Heart left ventricle (tissue), 16 donors: Measurements from ENCODE around the gene CLTB. TPM values are rescaled to one million over a fixed set of nuclear protein-coding genes. Genes with fewer than 3 reads are reported as not detected.

Source experiments
- ATAC-seq, 4 donors: fragments of 200-7000 bp; cut with Tn5 transposase; one replicate each; pipeline ENCODE4 v1.9.1; 2020 to 2022; ENCODE audit warnings: moderate library complexity in 4 of 4, mild to moderate bottlenecking in 3 of 4, moderate number of reproducible peaks in 1 of 4
- DNase-seq, 5 donors: peaks; one replicate each; pipeline ENCODE4 v3.0.0-alpha.2; 2020
- H3K27ac ChIP-seq, 12 donors: fragments of 200-600 bp; sonication (generic) in 4 of 12; one replicate each; pipeline versions ENCODE4 v1.5.0 to v1.8.0; 2016 to 2022; ENCODE audit warnings: mild to moderate bottlenecking in 2 of 12
- H3K27me3 ChIP-seq, 9 donors: fragments of 200-600 bp; sonication (generic) in 2 of 9; one replicate each; pipeline versions ENCODE4 v1.5.1 to v1.8.0; 2016 to 2022; ENCODE audit warnings: mild to moderate bottlenecking in 3 of 9
- H3K36me3 ChIP-seq, 9 donors: fragments of 200-600 bp; sonication (generic) in 2 of 9; one replicate each; pipeline versions ENCODE4 v1.5.0 to v1.8.0; 2018 to 2022; ENCODE audit warnings: mild to moderate bottlenecking in 2 of 9
- H3K4me1 ChIP-seq, 12 donors: fragments of 200-600 bp; sonication (generic) in 4 of 12; one replicate each; pipeline versions ENCODE4 v1.5.0 to v1.8.0; 2016 to 2022; ENCODE audit warnings: mild to moderate bottlenecking in 3 of 12
- H3K4me3 ChIP-seq, 12 donors: fragments of 200-600 bp; sonication (generic) in 4 of 12; one replicate each; pipeline versions ENCODE4 v1.5.0 to v1.8.0; 2017 to 2022; ENCODE audit warnings: mild to moderate bottlenecking in 9 of 12, moderate library complexity in 4 of 12
- H3K9me3 ChIP-seq, 12 donors: fragments of 200-600 bp; sonication (generic) in 4 of 12; one replicate each; pipeline versions ENCODE4 v1.5.0 to v1.8.0; 2016 to 2022; ENCODE audit warnings: mild to moderate bottlenecking in 1 of 12
- POLR2A ChIP-seq, 2 donors: fragments of 450-650 bp; IDR thresholded peaks; one replicate each; pipeline ENCODE4 v1.6.1; 2017; ENCODE audit warnings: antibody characterized with exemption in 2 of 2, mild to moderate bottlenecking in 2 of 2, moderate library complexity in 2 of 2
- WGBS, 4 donors: extraction: QIAGEN DNeasy Blood & Tissue Kit in 2 of 4; methylation state at CpG; one replicate each; pipeline versions ENCODE4 v1.1.5 to v1.1.7; 2013 to 2018; 5-methylcytosine and 5-hydroxymethylcytosine counted together
- intact Hi-C, 10 donors: fragments of 100-400 bp; cut with DNase I; formaldehyde crosslinking; loops; one replicate each; pipeline versions ENCODE4 v1.11.1 to v1.14.2; 2022
- polyA plus RNA-seq, 2 donors: library from polyadenylated mRNA; stranded (reverse); fragments of 200-250 nt; gene quantifications; one replicate each; pipeline ENCODE4 v1.2.3, GENCODE V29; 2013
- total RNA-seq, 9 donors: library from RNA; depleted of rRNA in 2 of 9; stranded (reverse); fragments of >200 nt in 2 of 9; fragmentation: NEBNext Ultra II Directional in 3 of 9; extraction: Animal tissue kit (Norgen Biotek cat#: 25700) in 3 of 9; gene quantifications; one replicate each; pipeline versions ENCODE4 v1.1.0 to v1.2.4, GENCODE V29; 2016 to 2023
- TF ChIP-seq, protein P1 (sequence below), 12 donors: fragments of 200-600 bp; sonication (generic) in 4 of 12; IDR thresholded peaks; one replicate each; pipeline versions ENCODE4 v1.5.0 to v1.8.0; 2018 to 2022; ENCODE audit warnings: antibody characterized with exemption in 12 of 12, mild to moderate bottlenecking in 5 of 12
- donor health status: ischemic (EF 13 %, LVEDD 7.1; RV severe dilation, severe dysfunction).
- donor health status: healthy with polysubstance abuse.
- donor health status: DM: no; HTN: yes; CAD: no.
- donor health status: DM: no; HTN: no; CAD: no.
- donor health status: ischemic (EF 25% LVEDD 6.9; RV normal size, moderate dysfunction).
- donor health status: ischemic (EF 25% LVEDD 5.7; RV mildly dilated, moderate dysfunction).
- donor health status: healthy.
- donor health status: DM: yes; HTN: yes; CAD: no.
- donor health status: ischemic (EF 35%, LVEDD 5.7; RV mildly dilated, moderate dysfunction).
- donor health status: nonischemic (EF 11% LVEDD 7.7; RV severe dilation, severe dysfunction).
- donor health status: DM: yes; HTN: yes; CAD: no.
- donor health status: PGD.
- donor health status: ischemic (EF 29% LVEDD 5.4; RV normal size, mild dysfunction).
- donor health status: nonischemic (EF 23%, LVEDD 6.1; RV moderate dilation, normal function).

CLTB gene
- total and polyA plus RNA-seq, 11 donors = 185 to 464 (median 300) TPM

DNA sequence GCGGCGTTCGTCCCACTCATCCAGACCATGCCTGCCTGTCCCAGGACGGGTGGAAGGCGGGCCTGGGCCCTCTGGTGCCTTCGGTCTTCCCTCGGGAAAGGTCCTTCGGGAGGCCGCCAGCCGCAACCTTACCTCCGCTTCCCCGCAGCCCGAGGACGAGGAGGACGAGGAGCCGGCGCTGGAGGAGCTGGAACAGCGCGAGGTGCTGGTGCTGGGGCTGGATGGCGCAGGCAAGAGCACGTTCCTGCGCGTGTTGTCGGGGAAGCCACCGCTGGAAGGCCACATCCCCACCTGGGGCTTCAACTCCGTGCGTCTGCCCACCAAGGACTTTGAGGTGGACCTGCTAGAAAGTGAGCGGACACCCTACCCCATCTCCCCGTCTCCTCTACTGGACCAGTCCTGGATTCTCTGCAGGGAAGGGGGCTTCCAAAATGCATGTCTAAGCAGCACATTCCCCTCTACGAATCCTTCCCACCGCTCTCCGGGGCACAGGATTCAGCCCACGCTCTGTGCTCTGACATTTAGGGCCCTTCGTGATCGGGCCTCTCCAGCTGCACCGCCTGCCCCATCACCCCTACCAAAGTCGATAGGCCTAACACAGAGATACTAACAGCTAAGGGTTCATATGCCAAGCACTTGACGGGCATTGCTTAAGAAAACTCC lies 50.0 kb downstream of the CLTB start:
- 45 to 57% (median 47%) methylated on average over 30 to 38 of the region's 38 CpGs for WGBS, 4 donors
- no peak for TF ChIP-seq POLR2A (IDR thresholded peaks at IDR 0.05)
- TF ChIP-seq, protein P1, sequence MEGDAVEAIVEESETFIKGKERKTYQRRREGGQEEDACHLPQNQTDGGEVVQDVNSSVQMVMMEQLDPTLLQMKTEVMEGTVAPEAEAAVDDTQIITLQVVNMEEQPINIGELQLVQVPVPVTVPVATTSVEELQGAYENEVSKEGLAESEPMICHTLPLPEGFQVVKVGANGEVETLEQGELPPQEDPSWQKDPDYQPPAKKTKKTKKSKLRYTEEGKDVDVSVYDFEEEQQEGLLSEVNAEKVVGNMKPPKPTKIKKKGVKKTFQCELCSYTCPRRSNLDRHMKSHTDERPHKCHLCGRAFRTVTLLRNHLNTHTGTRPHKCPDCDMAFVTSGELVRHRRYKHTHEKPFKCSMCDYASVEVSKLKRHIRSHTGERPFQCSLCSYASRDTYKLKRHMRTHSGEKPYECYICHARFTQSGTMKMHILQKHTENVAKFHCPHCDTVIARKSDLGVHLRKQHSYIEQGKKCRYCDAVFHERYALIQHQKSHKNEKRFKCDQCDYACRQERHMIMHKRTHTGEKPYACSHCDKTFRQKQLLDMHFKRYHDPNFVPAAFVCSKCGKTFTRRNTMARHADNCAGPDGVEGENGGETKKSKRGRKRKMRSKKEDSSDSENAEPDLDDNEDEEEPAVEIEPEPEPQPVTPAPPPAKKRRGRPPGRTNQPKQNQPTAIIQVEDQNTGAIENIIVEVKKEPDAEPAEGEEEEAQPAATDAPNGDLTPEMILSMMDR (IDR thresholded peaks at IDR 0.05) = no peak
- Histone ChIP-seq H3K27me3 (no peaks in the 10 kb centered on the region), H3K27ac (peak overlapping the region in 10 of 12 donors; percentile 47 to 89 (median 80)), H3K36me3 (peaks cover 0 to 39% (median 23%) of the 10 kb centered on the region in 9 donors), H3K9me3 (no peaks in the 10 kb centered on the region), H3K4me1 (peaks cover 0 to 34% (median 15%) of the 10 kb centered on the region in 12 donors), H3K4me3 (peak overlapping the region; percentile 38 to 96 (median 82))
- ATAC-seq = no peak
- peak in 2 of 5 donors; percentile 31 to 69 for DNase-seq
- intact Hi-C loops = loop anchor here in 3 of 10 donors (5.0 to 10.0 kb wide), 3 partner anchors 51 to 278 kb away; partner anchors contain the start of genes CLTB (in 1 of the 3), RNF44 (in 1 of the 3) and TSPAN17 (in 1 of the 3)

DNA sequence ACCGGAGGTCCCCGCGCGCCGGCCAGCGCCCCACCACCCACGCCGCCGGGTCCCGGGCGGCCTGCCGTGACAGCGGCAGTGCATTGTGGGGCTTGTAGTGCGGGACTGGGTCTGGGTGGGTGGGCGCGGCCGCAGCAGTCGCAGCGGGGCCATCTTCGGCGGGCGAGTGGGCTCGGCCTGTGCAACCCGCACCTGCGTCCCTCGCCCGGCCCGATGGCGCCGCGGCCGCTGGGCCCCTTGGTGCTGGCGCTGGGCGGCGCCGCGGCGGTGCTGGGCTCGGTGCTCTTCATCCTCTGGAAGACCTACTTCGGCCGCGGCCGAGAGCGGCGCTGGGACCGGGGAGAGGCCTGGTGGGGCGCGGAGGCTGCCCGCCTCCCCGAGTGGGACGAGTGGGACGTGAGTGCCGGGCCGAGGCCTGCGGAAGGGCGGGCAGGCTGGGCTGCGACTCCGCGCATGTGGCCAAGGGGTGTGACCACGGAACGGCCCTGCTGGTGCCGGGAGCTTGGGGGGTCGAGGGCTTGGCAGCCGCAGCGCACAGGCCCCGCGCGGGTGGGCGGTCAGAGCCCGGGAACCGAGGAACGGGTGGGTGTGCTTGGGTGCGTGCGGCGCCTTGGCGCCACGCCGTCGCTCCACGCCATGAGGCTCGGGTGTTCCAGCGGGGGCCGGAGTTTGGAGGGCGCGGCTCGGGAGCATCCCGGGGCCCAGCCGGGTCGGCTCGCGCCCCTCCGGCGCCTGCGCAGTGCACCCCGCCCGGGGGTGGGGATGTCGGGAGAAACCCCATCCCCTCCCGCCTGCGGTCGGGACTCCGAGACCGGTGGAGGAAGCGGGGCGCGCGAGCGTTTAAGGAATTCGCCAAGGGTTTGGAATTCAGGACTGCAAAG lies 50.7 kb downstream of the CLTB start, which contains the start of gene ARL10:
Gene ARL10, plus strand, starts transcription at position 137 of the 881 bp plus-strand sequence. Its CDS starts 77 bp downstream, at position 214.
- Histone ChIP-seq H3K4me1 (peaks cover 0 to 35% (median 17%) of the 10 kb centered on the region in 12 donors), H3K4me3 (peak within 1 kb of the TSS; percentile 38 to 96 (median 82)), H3K9me3 (no peaks in the 10 kb centered on the region), H3K27me3 (no peaks in the 10 kb centered on the region), H3K36me3 (peaks cover 0 to 32% (median 19%) of the 10 kb centered on the region in 9 donors), H3K27ac (peak within 1 kb of the TSS; percentile 33 to 89 (median 80))
- ATAC-seq (peak in 3 of 4 donors; percentile 26 to 63 (median 54)), DNase-seq (peak; percentile 58 to 78 (median 60))
- TF ChIP-seq POLR2A (IDR thresholded peaks at IDR 0.05) = peak in 1 of 2 donors; percentile 11
- TF ChIP-seq, protein P1 (IDR thresholded peaks at IDR 0.05) = no peak
- WGBS, 4 donors = 0 to 1% (median 1%) methylated on average over 38 to 108 of the region's 108 CpGs
- intact Hi-C loops = loop anchor here in 3 of 10 donors (5.0 to 10.0 kb wide), 3 partner anchors 52 to 279 kb away; partner anchors contain the start of genes CLTB (in 1 of the 3), RNF44 (in 1 of the 3) and TSPAN17 (in 1 of the 3)

DNA sequence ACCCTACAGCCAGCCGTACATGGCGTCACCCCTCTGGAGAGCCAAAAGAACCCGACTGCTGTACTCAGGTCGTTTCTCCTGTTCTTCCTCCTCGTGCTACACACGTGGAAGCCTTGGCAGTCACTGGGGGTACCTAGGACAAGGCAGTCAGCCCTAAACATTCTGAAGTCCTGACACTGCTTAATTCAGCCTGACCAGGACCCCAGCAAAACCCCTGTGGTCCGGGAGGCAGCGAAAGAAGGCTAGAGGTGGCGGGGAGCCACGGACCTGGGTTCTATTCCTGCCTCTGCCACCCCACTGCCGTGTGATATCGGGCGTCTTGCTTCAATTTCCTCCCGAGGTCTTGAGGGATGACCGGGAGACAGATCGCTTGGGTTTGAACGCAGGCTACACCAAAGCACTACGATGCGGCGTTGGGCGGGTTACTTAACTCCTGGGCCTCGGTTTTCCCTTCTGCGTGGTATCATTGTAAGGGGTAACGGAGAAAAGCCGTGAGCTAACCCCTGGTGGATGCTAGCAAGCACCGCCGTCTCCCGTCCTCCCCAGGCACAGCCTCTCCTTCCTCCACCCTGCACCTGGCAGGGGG lies 51.5 kb downstream of the CLTB start:
- WGBS, 4 donors = 26 to 46% (median 30%) methylated on average over 18 to 28 of the region's 28 CpGs

More for the DNA sequence above, 51.5 kb downstream of the CLTB start:
- Histone ChIP-seq H3K27ac (peak overlapping the region in 11 of 12 donors; percentile 47 to 89 (median 80)), H3K9me3 (no peaks in the 10 kb centered on the region), H3K36me3 (peaks cover 0 to 25% (median 17%) of the 10 kb centered on the region in 9 donors), H3K4me3 (peak overlapping the region; percentile 38 to 96 (median 82)), H3K4me1 (peaks cover 0 to 34% (median 19%) of the 10 kb centered on the region in 12 donors), H3K27me3 (no peaks in the 10 kb centered on the region)
- no peak for ATAC-seq
- no peak for DNase-seq
- intact Hi-C loops = loop anchor here in 4 of 10 donors (5.0 to 10.0 kb wide), 5 partner anchors 32 to 280 kb away; partner anchors contain the start of genes CLTB (in 2 of the 4), FAF2 (in 1 of the 4), RNF44 (in 1 of the 4) and TSPAN17 (in 1 of the 4)
- TF ChIP-seq POLR2A (IDR thresholded peaks at IDR 0.05) = no peak
- TF ChIP-seq, protein P1 (IDR thresholded peaks at IDR 0.05) = no peak
